GM19043 (cell line): ENCODE data around the gene DUOXA1.
"Not testable (repeated sequence)": the region's sequence is repeated elsewhere in the genome, so short reads cannot be mapped to it uniquely, and the experiment has no call there.

Experiments
- ATAC-seq: cut with Tn5 transposase; IDR thresholded peaks from one replicate; pipeline ENCODE4 v1.9.1; 2021; ENCODE audit warnings: low read depth; ENCODE audit not compliant: unreplicated experiment

Gene DUOXA1

GRCh38 chr15:45093622-45094357 is 35.9 kb downstream of the DUOXA1 start:
- ATAC-seq = no peak

- no peak for ATAC-seq
Measured at GRCh38 chr15:45093013-45093412, 36.7 kb downstream of the DUOXA1 start.

GRCh38 chr15:45091576-45091975 is 38.1 kb downstream of the DUOXA1 start:
- ATAC-seq = no peak

- ATAC-seq = no peak
Measured at GRCh38 chr15:45091161-45091560, 38.5 kb downstream of the DUOXA1 start.

- ATAC-seq = no peak
Measured at GRCh38 chr15:45089712-45090373, 39.8 kb downstream of the DUOXA1 start.

- no peak for ATAC-seq
Measured at GRCh38 chr15:45088801-45089711, 40.6 kb downstream of the DUOXA1 start.

- ATAC-seq = no peak
Measured at GRCh38 chr15:45087513-45087912, 42.2 kb downstream of the DUOXA1 start.

GRCh38 chr15:45084163-45084562 is 45.5 kb downstream of the DUOXA1 start:
- ATAC-seq = no peak

- ATAC-seq = no peak
Measured at GRCh38 chr15:45083223-45083622, 46.5 kb downstream of the DUOXA1 start.

- ATAC-seq = not testable (repeated sequence)
Measured at GRCh38 chr15:45082412-45082811, 47.3 kb downstream of the DUOXA1 start.

GRCh38 chr15:45080593-45080992 is 49.1 kb downstream of the DUOXA1 start:
- not testable (repeated sequence) for ATAC-seq

- not testable (repeated sequence) for ATAC-seq
Measured at GRCh38 chr15:45079628-45080246, 49.9 kb downstream of the DUOXA1 start.

GRCh38 chr15:45079201-45079600 is 50.5 kb downstream of the DUOXA1 start:
- ATAC-seq = not testable (repeated sequence)

- ATAC-seq = not testable (repeated sequence)
Measured at GRCh38 chr15:45077391-45077790, 52.3 kb downstream of the DUOXA1 start.

- not testable (repeated sequence) for ATAC-seq
Measured at GRCh38 chr15:45075440-45076320, 54.0 kb downstream of the DUOXA1 start.

- ATAC-seq = not testable (repeated sequence)
Measured at GRCh38 chr15:45073602-45074001, 56.1 kb downstream of the DUOXA1 start.

- not testable (repeated sequence) for ATAC-seq
Measured at GRCh38 chr15:45069942-45070360, 59.7 kb downstream of the DUOXA1 start.
